HepG2 (cell line): ENCODE measurements around the gene CLDN3. TPM values are rescaled to one million over a fixed set of nuclear protein-coding genes. Genes with fewer than 3 reads are reported as not detected.

ENCODE experiments used
- AHR ChIP-seq: IDR thresholded peaks from 2 replicates; pipeline ENCODE4 v1.6.1; 2018; ENCODE audit warnings: missing genetic modification reagents, missing compliant biosample characterization
- AKNA ChIP-seq: sonication (generic); formaldehyde crosslinking; IDR thresholded peaks from 2 replicates; pipeline ENCODE4 v1.4.0; 2020; ENCODE audit warnings: missing genetic modification reagents, borderline replicate concordance
- CAMTA2 ChIP-seq: sonication (generic); formaldehyde crosslinking; IDR thresholded peaks from 2 replicates; pipeline ENCODE4 v1.4.0; 2020; ENCODE audit warnings: mild to moderate bottlenecking, missing genetic modification reagents, borderline replicate concordance
- CREM ChIP-seq, 2 experiments: sonication (generic) in 1 of 2; formaldehyde crosslinking in 1 of 2; IDR thresholded peaks; 2 replicates each; pipeline versions ENCODE4 v1.4.0 to v1.6.1; 2016 to 2020; ENCODE audit warnings: antibody characterized with exemption in 1 of 2, mild to moderate bottlenecking in 1 of 2, missing genetic modification reagents in 1 of 2
- CSRNP2 ChIP-seq: sonication (generic); formaldehyde crosslinking; conservative IDR thresholded peaks from 2 replicates; pipeline ENCODE4 v1.8.0; 2022; ENCODE audit warnings: low read depth, missing genetic modification reagents
- FOSL2 ChIP-seq: sonication (generic); formaldehyde crosslinking; IDR thresholded peaks from 2 replicates; pipeline ENCODE4 v1.4.0; 2020; ENCODE audit warnings: missing genetic modification reagents
- HES4 ChIP-seq: sonication (generic); formaldehyde crosslinking; IDR thresholded peaks from 2 replicates; pipeline ENCODE4 v1.9.0; 2021; ENCODE audit warnings: mild to moderate bottlenecking, missing genetic modification reagents, borderline replicate concordance
- IKZF1 ChIP-seq: fragments of 450-650 bp; IDR thresholded peaks from 2 replicates; pipeline ENCODE4 v1.7.1; 2016
- IRF2 ChIP-seq: IDR thresholded peaks from 2 replicates; pipeline ENCODE4 v1.6.1; 2018; ENCODE audit warnings: missing genetic modification reagents, missing compliant biosample characterization
- MBNL3 ChIP-seq: fragments of 250-450 bp; sonication (Bioruptor Pico); conservative IDR thresholded peaks from 2 replicates; pipeline ENCODE4 v1.8.0; 2022; ENCODE audit warnings: mild to moderate bottlenecking, inconsistent platforms
- MTF2 ChIP-seq: sonication (generic); formaldehyde crosslinking; IDR thresholded peaks from 2 replicates; pipeline ENCODE4 v1.5.0; 2020; ENCODE audit warnings: missing genetic modification reagents, borderline replicate concordance
- PTBP1 ChIP-seq: fragments of 200-400 bp; formaldehyde crosslinking; IDR thresholded peaks from 2 replicates; pipeline ENCODE4 v1.6.1; 2018; ENCODE audit warnings: low read length, low read depth; ENCODE audit not compliant: poor library complexity, severe bottlenecking
- RBFOX2 ChIP-seq: fragments of 200-400 bp; formaldehyde crosslinking; IDR thresholded peaks from 2 replicates; pipeline ENCODE4 v1.6.1; 2017; ENCODE audit warnings: low read depth, mild to moderate bottlenecking, low read length
- TFAP4 ChIP-seq: sonication (generic); IDR thresholded peaks from 2 replicates; pipeline ENCODE4 v1.6.1; 2016; ENCODE audit warnings: low read depth, borderline replicate concordance
- ZFP41 ChIP-seq: sonication (generic); formaldehyde crosslinking; IDR thresholded peaks from 2 replicates; pipeline ENCODE4 v1.4.0; 2020; ENCODE audit warnings: mild to moderate bottlenecking, missing genetic modification reagents, borderline replicate concordance
- ZNF121 ChIP-seq: sonication (generic); formaldehyde crosslinking; IDR thresholded peaks from 2 replicates; pipeline ENCODE4 v1.5.0; 2020; ENCODE audit warnings: mild to moderate bottlenecking, missing genetic modification reagents
- ZNF225 ChIP-seq: sonication (generic); formaldehyde crosslinking; IDR thresholded peaks from 2 replicates; pipeline ENCODE4 v1.4.0; 2020; ENCODE audit warnings: mild to moderate bottlenecking, missing genetic modification reagents
- ZNF296 ChIP-seq: sonication (generic); formaldehyde crosslinking; conservative IDR thresholded peaks from 2 replicates; pipeline ENCODE4 v1.5.0; 2020; ENCODE audit warnings: mild to moderate bottlenecking, missing genetic modification reagents
- ZNF839 ChIP-seq: sonication (generic); formaldehyde crosslinking; IDR thresholded peaks from 2 replicates; pipeline ENCODE4 v1.4.0; 2020; ENCODE audit warnings: missing genetic modification reagents, mild to moderate bottlenecking, borderline replicate concordance
- polyA plus RNA-seq, 8 experiments: library from polyadenylated mRNA; depleted of rRNA in 3 of 8; stranded (reverse) in 7 of 8; unstranded in 1 of 8; fragments of >200 nt; fragmentation: Illumina TruSeq in 4 of 8; extraction: Trizol in 4 of 8; gene quantifications; 2 replicates each; pipeline versions ENCODE4 v1.2.1 to v1.2.3, GENCODE V29; 2011 to 2016; ENCODE audit warnings: low read depth in 4 of 8, missing spikeins in 1 of 8, mixed read lengths in 1 of 8; ENCODE audit not compliant: insufficient read depth in 1 of 8
- total RNA-seq, 5 experiments: library from RNA; depleted of rRNA; stranded (reverse); fragments of >200 nt; fragmentation: Illumina TruSeq; extraction: Trizol; gene quantifications; 2 replicates each; pipeline ENCODE4 v1.2.3, GENCODE V29; 2016; ENCODE audit warnings: low read depth in 1 of 5
- TF ChIP-seq, protein P1 (sequence below): sonication (generic); formaldehyde crosslinking; IDR thresholded peaks from 2 replicates; pipeline ENCODE4 v1.5.0; 2020; ENCODE audit warnings: missing genetic modification reagents

The CLDN3 gene
- total and polyA plus RNA-seq, 2 of the 13 experiments (the other 11 are each of a cell fraction or from before 2014, with no cell fraction given) = 0.31 to 0.51 TPM

DNA sequence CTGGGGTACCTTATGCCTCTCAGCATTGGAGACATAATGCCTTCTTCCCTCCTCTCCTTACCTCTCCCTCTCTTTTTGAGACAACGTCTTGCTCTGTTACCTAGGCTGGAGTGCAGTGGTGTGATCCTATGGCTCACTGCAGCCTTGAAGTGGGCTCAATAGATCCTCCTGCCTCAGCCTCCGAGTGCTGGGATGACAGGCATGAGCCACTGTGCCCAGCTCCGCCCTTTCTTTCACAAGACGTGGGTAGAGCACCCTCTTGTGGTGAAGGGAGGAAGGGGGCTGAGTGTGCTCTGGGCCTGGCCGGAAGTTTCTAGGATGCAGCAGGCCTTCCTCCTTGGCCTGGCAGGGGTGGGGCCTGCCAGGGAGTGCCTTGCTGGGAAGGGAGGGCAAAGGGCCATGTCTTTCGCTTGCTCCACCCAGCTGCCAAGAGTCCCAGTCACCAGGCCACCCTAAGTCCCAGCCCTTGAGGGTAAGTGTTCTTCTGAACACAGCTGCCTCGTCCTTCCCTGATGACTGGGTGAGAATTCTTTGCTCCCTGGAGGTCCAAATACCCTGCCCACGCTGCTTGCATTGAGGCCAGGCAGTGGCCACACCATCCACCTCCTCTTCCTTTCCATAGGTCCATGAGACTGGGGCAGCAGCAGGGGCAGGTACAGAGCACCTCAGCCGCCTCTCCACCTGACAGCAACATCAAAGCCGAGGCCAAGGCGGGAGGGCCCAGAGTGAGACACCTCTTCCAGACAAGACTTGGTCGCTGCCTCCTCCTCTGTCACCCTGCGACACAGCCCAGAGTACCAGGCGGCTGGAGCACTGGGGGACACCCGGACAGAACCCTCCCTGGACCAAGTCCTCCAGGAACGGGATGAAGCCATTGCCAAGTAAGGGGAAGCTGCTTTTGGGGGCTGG, 35.2 kb downstream of the CLDN3 start (continued):
- TF ChIP-seq IRF2 (peak; percentile 69), HES4 (CRISPR knock-in tag) (no peak), AKNA (CRISPR knock-in tag) (no peak), CAMTA2 (CRISPR knock-in tag) (no peak), AHR (CRISPR knock-in tag) (no peak), ZFP41 (CRISPR knock-in tag) (no peak), RBFOX2 (no peak), CSRNP2 (CRISPR knock-in tag) (no peak), CREM (IDR thresholded peaks at IDR 0.05) (no peak), CREM (CRISPR knock-in tag; IDR thresholded peaks at IDR 0.05) (no peak), ZNF121 (CRISPR knock-in tag) (0 out of 2 replicates have a peak, but pooled peaks have one; percentile 19), MBNL3 (no peak), ZNF296 (CRISPR knock-in tag) (no peak), ZNF225 (CRISPR knock-in tag) (no peak), IKZF1 (no peak), MTF2 (CRISPR knock-in tag) (no peak), ZNF839 (CRISPR knock-in tag) (no peak), TFAP4 (no peak), FOSL2 (CRISPR knock-in tag) (peak; percentile 61), PTBP1 (no peak)
- TF ChIP-seq, protein P1, sequence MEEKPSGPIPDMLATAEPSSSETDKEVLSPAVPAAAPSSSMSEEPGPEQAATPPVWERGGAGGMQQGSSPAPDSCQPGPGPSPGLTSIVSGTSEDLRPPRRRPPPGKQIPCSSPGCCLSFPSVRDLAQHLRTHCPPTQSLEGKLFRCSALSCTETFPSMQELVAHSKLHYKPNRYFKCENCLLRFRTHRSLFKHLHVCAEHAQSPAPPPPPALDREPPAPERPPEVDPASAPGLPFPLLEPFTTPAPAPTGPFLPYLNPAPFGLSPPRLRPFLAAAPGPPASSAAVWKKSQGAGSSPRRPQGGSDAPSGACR (CRISPR knock-in tag) = no peak
